GM23338 (cell line): Measurements from ENCODE around the gene RPS29. TPM values are rescaled to one million over a fixed set of nuclear protein-coding genes. Genes with fewer than 3 reads are reported as not detected.

Source experiments
- ATAC-seq: fragments of 200-7000 bp; cut with Tn5 transposase; 3 replicates; pipeline ENCODE4 v1.9.1; 2020
- DNase-seq: peaks from one replicate; pipeline ENCODE4 v3.0.0-alpha.2; 2015; ENCODE audit warnings: low spot score
- H2AFZ ChIP-seq: fragments of 200-600 bp; sonication (generic); 2 replicates; pipeline ENCODE4 v1.8.0; 2016; ENCODE audit warnings: antibody characterized with exemption, mild to moderate bottlenecking, moderate library complexity
- H3F3A ChIP-seq: fragments of 200-600 bp; sonication (generic); replicated peaks from 2 replicates; pipeline ENCODE4 v1.8.0; 2017; ENCODE audit warnings: antibody characterized with exemption, mixed run types, low read depth
- H3K27ac ChIP-seq: fragments of 200-600 bp; sonication (generic); 2 replicates; pipeline ENCODE4 v1.6.1; 2016; ENCODE audit warnings: low read depth
- H3K27me3 ChIP-seq: fragments of 200-600 bp; sonication (generic); 2 replicates; pipeline ENCODE4 v1.8.0; 2016; ENCODE audit warnings: mild to moderate bottlenecking, mixed run types, moderate library complexity; ENCODE audit not compliant: insufficient read depth
- H3K36me3 ChIP-seq: fragments of 200-600 bp; sonication (generic); 2 replicates; pipeline ENCODE4 v1.8.0; 2016; ENCODE audit warnings: mild to moderate bottlenecking; ENCODE audit not compliant: insufficient read depth
- H3K4me1 ChIP-seq: fragments of 200-600 bp; sonication (generic); 2 replicates; pipeline ENCODE4 v1.8.0; 2016; ENCODE audit warnings: mild to moderate bottlenecking, moderate library complexity; ENCODE audit not compliant: insufficient read depth
- H3K4me2 ChIP-seq: fragments of 200-600 bp; sonication (generic); 2 replicates; pipeline ENCODE4 v1.7.1; 2017; ENCODE audit warnings: mixed run types
- H3K4me3 ChIP-seq: fragments of 200-600 bp; sonication (generic); 2 replicates; pipeline ENCODE4 v1.6.1; 2016; ENCODE audit warnings: mixed run types
- H3K79me2 ChIP-seq: fragments of 200-600 bp; sonication (generic); replicated peaks from 2 replicates; pipeline ENCODE4 v1.8.0; 2017; ENCODE audit warnings: mild to moderate bottlenecking; ENCODE audit not compliant: insufficient read depth
- H3K9me2 ChIP-seq: fragments of 200-600 bp; sonication (generic); 2 replicates; pipeline ENCODE4 v1.8.0; 2017; ENCODE audit not compliant: insufficient read depth
- H4K20me1 ChIP-seq: fragments of 200-600 bp; sonication (generic); replicated peaks from 2 replicates; pipeline ENCODE4 v1.8.0; 2017; ENCODE audit warnings: mild to moderate bottlenecking; ENCODE audit not compliant: insufficient read depth
- H3K27ac Mint-ChIP-seq: 2 replicates; pipeline ENCODE4 v1.8.0; 2020; ENCODE audit warnings: inconsistent platforms, mild to moderate bottlenecking, moderate library complexity, mixed read lengths
- H3K27me3 Mint-ChIP-seq: 3 replicates; pipeline ENCODE4 v1.8.0; 2022; ENCODE audit warnings: low read depth, mild to moderate bottlenecking, moderate library complexity, mixed read lengths, inconsistent platforms; ENCODE audit not compliant: insufficient read depth, poor library complexity
- H3K36me3 Mint-ChIP-seq: 3 replicates; pipeline ENCODE4 v1.8.0; 2021; ENCODE audit warnings: low read depth, mild to moderate bottlenecking, inconsistent platforms, moderate library complexity, mixed read lengths
- H3K4me1 Mint-ChIP-seq: 3 replicates; pipeline ENCODE4 v1.8.0; 2020; ENCODE audit warnings: mild to moderate bottlenecking, inconsistent platforms, mixed read lengths
- H3K4me3 Mint-ChIP-seq: 3 replicates; pipeline ENCODE4 v1.8.0; 2021; ENCODE audit warnings: moderate library complexity, mild to moderate bottlenecking, inconsistent platforms, mixed read lengths
- H3K9me3 Mint-ChIP-seq: 3 replicates; pipeline ENCODE4 v1.8.0; 2020; ENCODE audit warnings: moderate library complexity, mild to moderate bottlenecking, inconsistent platforms, mixed read lengths
- CREB1 ChIP-seq: fragments of 250-450 bp; sonication (Bioruptor Pico); IDR thresholded peaks from 2 replicates; pipeline ENCODE4 v1.5.0; 2020; ENCODE audit warnings: low read depth, mild to moderate bottlenecking, moderate library complexity
- ETS1 ChIP-seq: IDR thresholded peaks from 2 replicates; pipeline ENCODE4 v1.6.1; 2016; ENCODE audit warnings: antibody characterized with exemption
- EZH2phosphoT487 ChIP-seq: fragments of 200-600 bp; sonication (generic); IDR thresholded peaks from one replicate; pipeline ENCODE4 v1.8.1; 2018; ENCODE audit warnings: antibody characterized with exemption; ENCODE audit not compliant: unreplicated experiment
- JUNB ChIP-seq: IDR thresholded peaks from one replicate; pipeline ENCODE4 v1.6.1; 2016; ENCODE audit warnings: antibody characterized with exemption; ENCODE audit not compliant: unreplicated experiment
- NANOG ChIP-seq: IDR thresholded peaks from 2 replicates; pipeline ENCODE4 v1.6.1; 2016; ENCODE audit warnings: antibody characterized with exemption, borderline replicate concordance
- POLR2AphosphoS5 ChIP-seq: IDR thresholded peaks from 2 replicates; pipeline ENCODE4 v1.6.1; 2016; ENCODE audit warnings: antibody characterized with exemption, low read depth
- STAT1 ChIP-seq: IDR thresholded peaks from one replicate; pipeline ENCODE4 v1.6.1; 2016; ENCODE audit warnings: antibody characterized with exemption; ENCODE audit not compliant: unreplicated experiment
- ZNF114 ChIP-seq: fragments of 250-450 bp; sonication (Bioruptor Pico); IDR thresholded peaks from 2 replicates; pipeline ENCODE4 v1.5.0; 2020; ENCODE audit warnings: mild to moderate bottlenecking, moderate library complexity
- ZNF331 ChIP-seq: fragments of 250-450 bp; sonication (Bioruptor Pico); IDR thresholded peaks from 2 replicates; pipeline ENCODE4 v1.5.0; 2020; ENCODE audit warnings: low read depth, mild to moderate bottlenecking, moderate library complexity
- ZNF462 ChIP-seq: fragments of 250-450 bp; sonication (Bioruptor Pico); IDR thresholded peaks from 2 replicates; pipeline ENCODE4 v1.5.0; 2020; ENCODE audit warnings: mild to moderate bottlenecking, moderate library complexity
- polyA plus RNA-seq: library from polyadenylated mRNA; unstranded; fragments of >200 nt; fragmentation: Nextera tagmentation; extraction: Ambion mirVana; gene quantifications from 2 replicates; pipeline ENCODE4 v1.2.1, GENCODE V29; 2016
- total RNA-seq: library from RNA; depleted of rRNA; stranded (reverse); fragments of >200 nt; shearing (Covaris generic); gene quantifications from 2 replicates; pipeline ENCODE4 v1.2.3, GENCODE V29; 2014
- TF ChIP-seq, protein P1 (sequence below), 2 experiments: fragments of 200-600 bp in 1 of 2; sonication (generic) in 1 of 2; conservative IDR thresholded peaks; 2 replicates each; pipeline versions ENCODE4 v1.5.1 to v1.6.1; 2016 to 2017; ENCODE audit warnings: antibody characterized with exemption in 2 of 2, low read depth in 2 of 2, mild to moderate bottlenecking in 2 of 2, moderate library complexity in 1 of 2

The RPS29 gene
- total and polyA plus RNA-seq, 2 experiments from 2014 or later: 2,560 to 3,734 TPM

DNA sequence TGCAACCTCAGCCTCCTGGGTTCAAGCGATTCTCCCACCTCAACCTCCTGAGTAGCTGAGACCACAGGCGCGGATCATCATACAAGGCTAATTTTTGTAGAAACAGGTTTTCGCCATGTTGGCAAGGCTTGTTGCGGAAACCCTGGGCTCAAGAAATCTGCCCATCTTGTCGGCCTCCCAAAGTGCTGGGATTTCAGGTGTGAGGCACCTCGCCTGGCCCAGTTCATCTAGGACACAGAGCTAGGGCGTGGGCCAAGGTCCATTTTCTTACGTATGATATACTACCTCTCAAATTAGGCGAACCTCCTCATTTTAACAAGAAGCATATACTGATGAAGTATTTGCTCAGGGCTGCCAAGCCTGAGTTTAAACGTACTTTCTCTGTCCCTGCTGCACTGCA lies 2.1 kb downstream of the RPS29 start:
- Histone ChIP-seq H3K4me1 (peaks cover 16% of the 10 kb centered on the region), H3K36me3 (peaks cover 24% of the 10 kb centered on the region), H3K27me3 (no peaks in the 10 kb centered on the region), H3K27ac (peak overlapping the region; percentile 89), H3K4me3 (peak overlapping the region; percentile 98), H3K9me2 (no peaks in the 10 kb centered on the region), H3K79me2 (peaks cover 71% of the 10 kb centered on the region), H3K4me2 (peak overlapping the region; percentile 95), H4K20me1 (peaks cover 58% of the 10 kb centered on the region), H2AFZ (no peak overlapping the region), H3F3A (peaks cover 30% of the 10 kb centered on the region)
- H3K9me3 Mint-ChIP-seq: peaks cover 10% of the 10 kb centered on the region; the same call in 2 of the 3 replicates
- DNase-seq (no peak), ATAC-seq (no peak)
- TF ChIP-seq POLR2AphosphoS5 (0 out of 2 replicates have a peak, but pooled peaks have one; percentile 23), STAT1 (no peak), NANOG (no peak), ETS1 (no peak)
- TF ChIP-seq, protein P1, sequence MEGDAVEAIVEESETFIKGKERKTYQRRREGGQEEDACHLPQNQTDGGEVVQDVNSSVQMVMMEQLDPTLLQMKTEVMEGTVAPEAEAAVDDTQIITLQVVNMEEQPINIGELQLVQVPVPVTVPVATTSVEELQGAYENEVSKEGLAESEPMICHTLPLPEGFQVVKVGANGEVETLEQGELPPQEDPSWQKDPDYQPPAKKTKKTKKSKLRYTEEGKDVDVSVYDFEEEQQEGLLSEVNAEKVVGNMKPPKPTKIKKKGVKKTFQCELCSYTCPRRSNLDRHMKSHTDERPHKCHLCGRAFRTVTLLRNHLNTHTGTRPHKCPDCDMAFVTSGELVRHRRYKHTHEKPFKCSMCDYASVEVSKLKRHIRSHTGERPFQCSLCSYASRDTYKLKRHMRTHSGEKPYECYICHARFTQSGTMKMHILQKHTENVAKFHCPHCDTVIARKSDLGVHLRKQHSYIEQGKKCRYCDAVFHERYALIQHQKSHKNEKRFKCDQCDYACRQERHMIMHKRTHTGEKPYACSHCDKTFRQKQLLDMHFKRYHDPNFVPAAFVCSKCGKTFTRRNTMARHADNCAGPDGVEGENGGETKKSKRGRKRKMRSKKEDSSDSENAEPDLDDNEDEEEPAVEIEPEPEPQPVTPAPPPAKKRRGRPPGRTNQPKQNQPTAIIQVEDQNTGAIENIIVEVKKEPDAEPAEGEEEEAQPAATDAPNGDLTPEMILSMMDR (conservative IDR thresholded peaks at IDR 0.05; ENCODE audit: low read depth in 2 of 2): no peak
- H3K4me3 Mint-ChIP-seq: peak overlapping the region; percentile 94
- peaks cover 26% of the 10 kb centered on the region for H3K4me1 Mint-ChIP-seq
- peaks cover 55% of the 10 kb centered on the region for H3K36me3 Mint-ChIP-seq
- peaks cover 47% of the 10 kb centered on the region for H3K27me3 Mint-ChIP-seq
- H3K27ac Mint-ChIP-seq: peak overlapping the region; percentile 100

GRCh38 chr14:49583629-49584028 lies 2.6 kb downstream of the RPS29 start:
- Histone ChIP-seq H3K4me2 (peak overlapping the region; percentile 95), H3K36me3 (peaks cover 24% of the 10 kb centered on the region), H2AFZ (no peak overlapping the region), H4K20me1 (peaks cover 62% of the 10 kb centered on the region), H3K4me1 (peaks cover 16% of the 10 kb centered on the region), H3K79me2 (peaks cover 75% of the 10 kb centered on the region), H3F3A (peaks cover 34% of the 10 kb centered on the region), H3K27ac (peak overlapping the region; percentile 89), H3K9me2 (no peaks in the 10 kb centered on the region), H3K4me3 (peak overlapping the region; percentile 98), H3K27me3 (no peaks in the 10 kb centered on the region)
- DNase-seq (no peak), ATAC-seq (no peak)
- peaks cover 26% of the 10 kb centered on the region for H3K4me1 Mint-ChIP-seq
- H3K27me3 Mint-ChIP-seq: peaks cover 47% of the 10 kb centered on the region
- H3K27ac Mint-ChIP-seq: peak overlapping the region; percentile 100
- H3K36me3 Mint-ChIP-seq: peaks cover 55% of the 10 kb centered on the region
- H3K9me3 Mint-ChIP-seq: peaks cover 10% of the 10 kb centered on the region; the same call in 2 of the 3 replicates
- peak overlapping the region; percentile 94 for H3K4me3 Mint-ChIP-seq
- TF ChIP-seq, protein P1 (conservative IDR thresholded peaks at IDR 0.05; ENCODE audit: low read depth in 2 of 2): no peak
- TF ChIP-seq CREB1 (CRISPR knock-in tag): no peak
- no peak for TF ChIP-seq STAT1
- TF ChIP-seq ZNF331: no peak
- no peak for TF ChIP-seq EZH2phosphoT487
- no peak for TF ChIP-seq JUNB
- TF ChIP-seq NANOG: no peak
- no peak for TF ChIP-seq ZNF462 (CRISPR knock-in tag)
- no peak for TF ChIP-seq ZNF114 (CRISPR knock-in tag)
